Measurements from ENCODE around the gene TPRN.

Gene TPRN

GRCh38 chr9:137148242-137148641 is 52.3 kb downstream of the TPRN start:
- TF ChIP-seq CTCF (IDR thresholded peaks at IDR 0.05; ENCODE audit: insufficient read depth, low read length, missing control alignments) = no peak
- no peak overlapping the region for H3K4me3 ChIP-seq (ENCODE audit: low read depth, low read length)
- no peak for DNase-seq (ENCODE audit: low read depth, low spot score)
- ChIA-PET CTCF (no interaction called here), POLR2A (interaction anchor here (0.9 kb wide), 1 partner anchor 93 kb away, joined by 3 read pairs; the partner anchor contains the start of gene TUBB4B)

- POLR2A ChIA-PET = no interaction called here
- CTCF ChIA-PET = no interaction called here
- no peak for TF ChIP-seq CTCF (IDR thresholded peaks at IDR 0.05; ENCODE audit: insufficient read depth, low read length, missing control alignments)
- H3K4me3 ChIP-seq (ENCODE audit: low read depth, low read length) = no peak overlapping the region
- no peak for DNase-seq (ENCODE audit: low read depth, low spot score)
These were observed 52.8 kb downstream of the TPRN start for GRCh38 chr9:137147793-137148160.

- CTCF ChIA-PET = no interaction called here
- no peak for TF ChIP-seq CTCF (IDR thresholded peaks at IDR 0.05; ENCODE audit: insufficient read depth, low read length, missing control alignments)
- POLR2A ChIA-PET = no interaction called here
- no peak overlapping the region for H3K4me3 ChIP-seq (ENCODE audit: low read depth, low read length)
- no peak for DNase-seq (ENCODE audit: low read depth, low spot score)
These were observed 53.3 kb downstream of the TPRN start for GRCh38 chr9:137147091-137147792.

- TF ChIP-seq CTCF (IDR thresholded peaks at IDR 0.05; ENCODE audit: insufficient read depth, low read length, missing control alignments) = no peak
- ChIA-PET POLR2A (no interaction called here), CTCF (no interaction called here)
- DNase-seq (ENCODE audit: low read depth, low spot score) = no peak
- no peak overlapping the region for H3K4me3 ChIP-seq (ENCODE audit: low read depth, low read length)
These were observed 54.0 kb downstream of the TPRN start for GRCh38 chr9:137146527-137146918.

- POLR2A ChIA-PET = no interaction called here
These were observed 54.6 kb downstream of the TPRN start for GRCh38 chr9:137145731-137146526.

More at GRCh38 chr9:137145731-137146526, 54.6 kb downstream of the TPRN start:
- no peak for DNase-seq (ENCODE audit: low read depth, low spot score)
- CTCF ChIA-PET = no interaction called here
- no peak overlapping the region for H3K4me3 ChIP-seq (ENCODE audit: low read depth, low read length)
- no peak for TF ChIP-seq CTCF (IDR thresholded peaks at IDR 0.05; ENCODE audit: insufficient read depth, low read length, missing control alignments)

Measured in AG04449 (cell line).